Stimulated activated CD8-positive, alpha-beta memory T cell treated with anti-CD3 and anti-CD28 coated beads, Interleukin-15, amount 100 ng/mL, for 4 hours (primary cell): ENCODE results near the gene SDSL.

ENCODE experiments used
- DNase-seq, 2 donors: peaks; one replicate each; pipeline ENCODE4 v3.0.0-alpha.2; 2020; ENCODE audit warnings: low read depth in 2 of 2

SDSL gene

DNA sequence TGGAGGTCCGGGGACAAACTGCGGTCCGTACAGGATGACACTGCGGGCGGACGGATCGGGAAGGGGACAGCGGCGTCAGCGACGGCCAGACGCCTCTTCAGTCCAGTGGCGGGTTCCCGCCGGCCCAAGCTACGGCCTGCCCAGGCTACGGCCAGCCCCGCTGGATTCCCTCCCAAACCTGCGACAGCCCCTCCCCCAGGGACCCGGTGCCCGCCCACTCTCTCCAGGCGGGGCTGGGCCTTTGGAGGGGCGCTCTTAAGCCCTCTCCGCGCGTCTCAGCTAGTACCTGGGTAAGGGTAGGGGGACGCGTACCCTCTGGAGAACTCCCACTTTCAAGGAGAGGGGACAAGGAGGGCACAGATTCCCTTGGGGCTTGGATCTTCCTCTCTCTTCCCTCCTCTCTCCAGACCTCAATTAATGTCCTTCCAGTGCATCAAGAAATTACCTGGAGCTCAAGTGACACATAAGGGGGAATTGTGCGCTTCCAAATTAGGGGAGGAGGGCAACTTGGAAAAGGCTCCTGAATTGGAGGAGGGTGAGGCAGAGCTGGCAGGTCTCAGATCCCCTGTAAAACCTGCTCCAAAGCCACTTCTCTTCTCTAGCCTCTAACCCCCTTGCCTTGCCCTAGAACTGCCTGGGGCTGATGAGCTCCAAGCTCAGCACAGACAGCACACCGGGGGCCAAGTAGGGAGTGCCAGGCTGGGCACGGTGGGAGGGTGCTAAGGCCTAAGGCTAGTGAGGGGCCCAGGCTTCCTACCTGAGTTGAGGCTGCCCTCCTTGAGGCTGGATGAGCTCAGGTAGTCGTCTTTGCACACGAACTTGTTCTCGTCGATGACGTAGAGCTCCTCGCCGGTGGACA is 46.4 kb downstream of the SDSL start:
- no peak for DNase-seq

DNA sequence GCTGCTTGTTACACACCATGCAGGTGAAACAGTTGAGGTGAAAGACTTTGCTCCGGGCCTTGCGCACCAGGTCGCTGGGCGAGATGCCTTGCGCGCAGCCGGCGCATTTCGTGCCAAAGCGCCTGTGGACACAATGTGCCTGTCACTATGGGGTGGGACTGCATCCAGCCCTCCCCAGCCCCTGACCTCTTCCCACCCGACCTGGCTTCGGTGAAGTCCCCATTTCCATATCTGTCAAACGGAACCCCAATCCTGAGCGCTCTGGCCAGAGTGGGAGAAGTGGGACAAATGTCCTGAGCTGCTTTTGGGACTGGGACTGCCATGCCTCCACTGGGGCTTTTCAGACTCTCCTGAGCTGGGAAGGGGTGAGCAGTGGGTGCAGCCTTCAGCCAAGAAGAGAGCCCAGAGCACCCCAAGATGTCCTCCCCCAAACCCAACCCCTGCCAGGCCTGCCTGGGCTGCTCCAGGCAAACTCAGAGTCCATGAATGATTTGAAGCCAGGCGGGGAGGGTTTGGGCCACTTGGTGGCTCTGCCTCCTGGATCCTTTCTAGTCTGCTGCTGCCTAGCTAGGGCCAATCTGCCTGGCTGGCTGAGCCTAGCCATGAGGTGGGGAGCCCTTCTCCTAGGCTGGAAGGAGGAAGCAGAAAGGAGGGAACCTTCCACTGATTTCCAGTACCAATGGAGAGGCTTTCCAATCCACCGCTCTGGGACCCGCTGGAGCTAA is 47.2 kb downstream of the SDSL start:
- DNase-seq = no peak

DNA sequence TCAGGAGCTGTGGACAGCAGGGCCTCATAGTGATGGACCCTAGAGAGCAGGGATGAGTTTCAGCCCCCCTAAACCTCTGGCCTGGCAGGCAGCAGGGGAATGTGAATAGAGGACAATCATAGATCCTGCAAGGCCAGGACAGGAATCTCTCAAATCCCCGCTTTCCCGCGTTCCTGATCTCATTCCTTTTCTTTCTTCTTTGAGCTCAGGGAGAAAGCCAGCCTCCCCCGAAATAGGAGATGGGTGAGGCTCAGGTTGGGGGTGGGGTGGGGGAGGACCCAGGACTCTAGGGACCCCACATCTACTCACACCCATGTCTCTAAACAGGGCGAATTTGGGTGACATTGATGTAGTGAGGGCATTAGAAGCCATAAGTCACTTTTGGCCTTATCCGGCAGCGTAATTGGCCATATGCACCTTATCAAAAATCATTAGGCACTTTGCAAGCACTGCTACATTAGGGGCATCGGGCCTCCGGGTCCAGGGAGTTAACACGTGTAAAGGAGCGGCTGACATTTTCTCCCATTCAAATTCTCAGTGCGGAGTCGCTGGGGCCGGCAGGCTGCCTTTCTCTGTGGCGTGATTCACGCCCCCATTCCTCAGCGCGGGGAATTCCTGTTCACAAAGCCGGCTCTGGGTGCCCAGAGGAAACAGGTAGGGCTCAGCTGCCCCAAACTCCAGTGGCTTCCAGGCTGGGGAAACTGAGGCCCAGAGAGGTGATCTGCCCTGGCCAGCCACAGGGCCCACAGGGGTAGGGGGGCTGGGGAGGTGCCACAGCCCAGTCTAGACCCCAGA is 48.0 kb downstream of the SDSL start:
- no peak for DNase-seq

DNA sequence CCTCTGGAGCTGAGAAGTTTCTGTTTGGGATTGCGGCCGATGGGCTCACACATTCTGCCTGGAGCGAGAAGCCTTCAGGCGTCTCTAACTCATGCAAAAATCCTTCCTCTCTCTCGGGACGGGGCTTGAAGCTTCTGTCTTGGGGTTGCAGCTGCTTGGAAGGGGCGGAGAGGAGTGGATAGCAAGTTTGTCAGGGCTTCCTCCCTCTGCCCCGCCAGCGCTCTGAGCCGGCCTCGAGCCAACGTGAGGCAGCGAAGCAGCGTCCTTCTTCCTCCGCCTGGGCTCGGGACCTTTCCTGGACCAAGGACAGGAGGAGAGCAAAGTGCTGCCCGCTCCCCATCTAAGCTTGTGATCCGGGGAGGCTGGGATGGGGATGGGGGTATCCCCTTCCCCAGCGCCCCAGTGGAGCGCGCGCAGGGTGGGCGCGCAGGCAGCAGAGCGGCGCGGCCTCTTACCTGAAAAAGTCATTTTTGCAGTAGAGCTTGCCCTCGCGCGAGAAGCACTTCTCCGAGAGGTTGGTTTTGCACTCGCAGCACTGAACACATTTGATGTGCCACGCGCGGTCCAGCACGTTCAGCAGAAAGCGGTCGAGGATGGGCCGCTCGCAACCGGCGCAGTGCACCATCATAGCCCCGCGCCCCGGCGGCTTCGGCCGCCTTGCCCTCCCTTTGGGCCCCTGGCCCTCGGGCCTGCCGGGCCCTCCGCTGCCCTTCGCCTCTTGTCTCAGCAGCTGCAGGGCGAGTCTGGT is 48.9 kb downstream of the SDSL start:
- DNase-seq = no peak

DNA sequence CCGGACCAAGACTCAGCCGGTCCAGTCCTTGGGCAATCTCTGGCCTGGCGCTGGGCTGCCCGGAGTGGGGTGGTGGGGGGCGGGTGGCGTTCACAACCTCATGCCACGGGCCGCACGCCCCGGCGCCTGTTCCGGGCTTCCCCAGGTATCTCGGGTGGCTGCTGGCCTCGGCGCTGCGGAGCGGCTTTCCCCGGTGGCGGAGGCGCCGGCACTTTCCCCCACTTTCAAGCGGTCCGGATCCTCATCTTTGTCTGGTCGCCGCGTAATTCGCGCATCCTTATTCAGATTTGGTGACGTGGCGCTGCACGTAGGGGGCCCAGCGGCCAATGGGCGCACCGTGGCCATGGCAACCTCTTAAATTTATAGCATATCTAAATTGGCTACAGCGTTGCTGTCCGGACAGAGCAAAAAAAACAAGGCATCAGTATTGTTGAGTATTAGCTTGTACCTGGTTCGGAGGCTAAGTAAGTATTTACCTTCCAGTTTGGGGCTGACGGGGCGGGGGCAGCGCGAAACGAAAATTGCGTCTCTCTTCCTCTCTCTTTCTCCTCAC is 49.5 kb downstream of the SDSL start, which contains the start of gene LHX5:
Gene LHX5 (minus strand): TSS at position 253 of the 553 bp plus-strand sequence. CDS start 373 bp downstream, outside the sequence.
- DNase-seq = no peak

DNA sequence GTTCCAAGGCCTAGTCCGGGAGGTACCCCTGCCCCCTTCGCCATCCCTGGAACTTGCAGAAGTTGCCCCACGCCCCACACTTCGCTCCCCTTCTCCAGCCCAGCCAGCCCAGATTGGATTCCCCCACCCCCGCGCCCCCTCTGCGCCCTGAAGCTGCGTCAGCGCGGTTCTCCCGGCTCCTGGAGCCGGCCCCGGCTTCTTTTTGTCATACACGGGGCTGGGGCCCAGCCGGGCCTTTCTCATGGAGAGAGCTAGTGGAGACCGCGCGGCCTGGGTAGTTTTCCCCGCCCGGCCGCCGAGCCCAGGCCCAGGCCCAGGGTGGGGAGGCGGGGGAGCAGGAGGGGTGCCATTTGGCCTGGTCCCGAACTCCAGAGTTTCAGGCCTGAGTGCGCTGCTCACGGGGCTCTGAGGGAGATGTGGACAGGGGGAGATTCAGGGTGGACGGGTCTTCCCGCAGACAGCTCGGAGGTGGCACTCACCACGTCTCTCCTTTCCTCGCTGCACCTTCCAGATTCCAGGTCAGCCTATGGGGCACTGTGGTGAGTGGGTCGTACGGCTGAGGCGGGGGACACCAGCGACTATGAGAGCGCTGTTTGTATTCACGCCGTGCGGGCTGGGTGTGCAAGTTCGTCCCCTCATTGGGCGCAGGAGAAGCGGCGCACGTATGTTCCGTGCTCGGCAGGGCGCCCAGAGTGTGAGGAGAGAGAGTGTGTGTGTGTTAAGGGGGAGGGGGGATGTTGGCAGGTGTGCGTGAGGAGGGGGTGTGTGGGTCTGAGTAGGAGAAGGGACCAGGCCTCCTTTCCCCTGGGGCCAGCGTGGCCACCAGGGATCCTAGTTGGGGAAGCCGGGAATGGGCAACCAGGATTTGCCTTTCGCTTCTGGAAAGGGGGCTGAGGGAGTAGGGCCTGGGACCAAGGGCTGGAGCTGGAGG is 50.3 kb downstream of the SDSL start:
- DNase-seq = no peak

DNA sequence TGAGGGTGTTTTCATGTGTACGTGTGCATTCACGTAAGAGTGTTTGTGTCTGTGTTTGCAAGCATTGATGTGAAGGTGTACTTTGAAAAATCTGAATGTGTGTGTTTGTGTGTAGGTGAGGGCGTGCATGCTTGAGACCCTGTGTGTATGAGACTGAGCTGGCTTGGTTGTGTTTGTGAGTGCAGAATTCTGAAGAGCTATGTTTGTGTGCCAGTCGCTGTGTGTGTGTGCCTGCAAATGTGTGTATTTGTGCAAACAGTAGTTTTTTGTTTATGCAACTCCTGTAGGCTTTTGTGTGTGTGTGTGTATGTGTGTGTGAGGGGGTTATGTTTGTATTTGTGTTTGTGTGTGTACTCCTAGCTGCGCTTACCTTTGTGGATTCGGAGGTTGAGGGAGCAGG is 51.2 kb downstream of the SDSL start:
- DNase-seq = no peak

DNA sequence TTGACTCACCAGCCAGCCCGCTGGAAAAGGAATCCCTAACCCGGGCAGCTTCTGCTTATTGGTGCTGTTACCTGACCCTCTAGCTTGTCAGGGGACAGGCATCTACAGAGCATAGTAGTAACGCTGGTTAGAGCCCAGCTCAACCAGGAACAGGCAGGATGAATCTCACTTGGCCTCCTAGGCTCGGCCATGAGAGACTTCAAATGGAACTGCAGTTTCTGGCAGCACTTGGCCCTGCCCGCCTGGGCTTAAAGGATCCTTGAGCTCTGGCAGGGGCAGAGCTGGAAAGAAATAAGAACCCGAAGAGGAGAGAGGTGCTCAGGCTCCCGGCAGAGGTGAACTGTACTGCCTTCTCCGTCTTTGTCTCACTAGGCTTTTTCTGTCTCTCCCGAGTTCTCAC is 51.8 kb downstream of the SDSL start:
- DNase-seq = no peak

DNA sequence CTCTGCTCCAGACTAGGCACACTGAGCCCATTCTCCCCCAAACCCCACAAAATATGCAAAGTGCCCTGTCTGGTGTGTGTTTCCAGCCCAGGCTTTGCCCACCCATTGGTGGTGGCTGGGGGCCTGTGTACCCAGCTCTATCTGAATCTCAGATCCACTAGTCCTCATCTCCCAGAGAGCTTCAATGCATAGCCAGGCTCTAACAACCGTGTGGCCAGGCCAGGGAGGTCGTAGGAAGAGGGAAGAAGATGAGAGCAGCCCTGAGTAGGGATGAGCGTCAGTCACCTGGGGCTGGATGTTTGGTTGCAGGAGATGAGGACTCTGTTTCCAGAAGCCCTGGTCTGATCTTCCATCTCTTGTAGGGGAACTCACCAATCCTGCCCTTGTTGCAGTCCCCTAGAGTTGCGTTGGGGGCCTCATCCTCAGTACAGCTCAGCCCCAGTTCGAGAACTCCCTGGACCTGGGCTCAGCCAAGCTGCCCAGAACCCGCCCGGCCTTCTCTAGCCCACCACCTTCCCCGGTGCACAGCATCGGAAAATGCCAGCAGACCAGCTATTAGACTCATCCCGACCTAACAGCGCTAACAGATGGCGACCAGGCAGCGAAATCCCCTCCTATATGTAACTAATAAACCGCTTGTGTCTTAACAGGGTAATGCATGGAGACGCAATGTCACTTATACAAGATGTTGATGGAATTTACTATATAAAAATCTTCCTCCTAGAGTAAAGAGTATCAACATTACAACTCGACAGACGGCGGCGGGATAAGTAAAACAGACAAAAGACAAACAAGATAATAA is 52.7 kb downstream of the SDSL start:
- DNase-seq = no peak

DNA sequence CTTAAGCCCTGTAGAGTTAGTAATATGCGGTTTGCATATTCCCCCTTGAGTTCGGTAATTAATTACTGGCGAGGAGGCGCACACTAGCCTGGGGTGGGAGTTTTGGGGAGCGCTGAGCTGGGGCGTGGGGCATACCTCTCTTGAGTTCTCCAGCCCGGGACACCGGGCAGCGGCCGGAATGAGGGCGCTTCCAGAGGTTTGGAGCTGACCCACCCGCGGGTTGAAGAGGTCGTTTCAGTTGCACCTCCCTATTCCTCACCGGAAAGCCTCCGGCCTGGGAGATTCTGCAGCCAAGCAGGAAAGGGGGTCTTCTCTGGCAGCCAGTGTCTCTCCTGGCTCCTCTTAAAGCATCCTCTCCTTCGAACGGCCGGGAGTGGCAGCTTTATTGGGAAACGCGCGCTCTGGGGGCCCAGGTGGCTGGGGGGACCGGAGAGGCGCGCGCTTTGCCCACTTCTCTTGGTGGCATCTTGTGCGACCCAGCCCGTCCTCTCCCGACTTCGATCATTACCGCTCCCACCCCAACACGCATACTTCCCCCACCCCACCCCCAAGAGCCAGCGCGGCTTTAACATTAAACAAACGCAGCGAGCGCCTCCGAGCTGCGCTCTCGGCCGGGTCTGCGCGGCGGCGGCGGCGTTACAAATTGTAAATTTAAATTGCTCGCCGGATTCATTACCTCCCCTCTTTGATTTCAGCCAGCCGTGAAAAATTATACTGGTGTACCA is 53.4 kb downstream of the SDSL start:
- DNase-seq = no peak

DNA sequence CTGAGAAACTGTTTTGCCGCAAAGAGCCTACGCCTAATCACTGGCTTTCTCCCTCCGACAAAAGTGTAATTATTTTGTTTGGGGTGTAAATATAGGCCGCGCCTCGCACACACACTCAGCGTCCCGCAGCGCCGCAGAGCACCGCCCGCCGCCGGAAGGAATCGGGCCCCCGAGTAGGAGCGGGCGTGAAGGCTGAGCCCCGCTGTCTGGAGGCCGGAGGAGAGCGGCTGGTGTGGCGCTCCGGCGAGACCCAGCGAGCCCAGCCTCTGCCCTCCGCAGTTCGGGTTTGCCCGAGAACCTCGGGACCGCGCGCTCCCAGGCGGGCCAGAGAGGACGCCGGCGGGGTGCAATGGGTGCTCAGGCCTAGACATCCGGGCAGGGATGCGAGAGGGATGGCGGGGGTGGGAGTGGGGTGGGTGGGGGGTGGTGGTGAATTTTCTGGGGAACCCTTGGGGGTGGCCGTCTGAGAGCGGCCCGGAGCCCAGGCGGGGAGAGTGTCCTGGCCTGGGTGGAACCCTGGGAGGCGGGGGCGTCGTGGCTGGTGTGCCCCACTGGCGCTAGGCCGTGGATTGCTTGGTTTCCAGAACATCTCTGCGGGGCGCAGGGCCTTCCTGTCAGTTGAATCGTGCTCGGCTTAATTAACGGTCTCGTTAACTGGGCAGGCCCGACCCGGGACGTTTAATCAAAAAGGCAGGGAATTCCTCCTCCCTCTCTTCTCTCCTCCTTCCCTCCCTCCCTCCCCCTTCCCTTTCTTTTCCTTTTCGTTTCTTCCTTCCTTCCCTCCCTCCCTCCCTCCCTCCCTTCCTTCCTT is 54.2 kb downstream of the SDSL start:
- no peak for DNase-seq

DNA sequence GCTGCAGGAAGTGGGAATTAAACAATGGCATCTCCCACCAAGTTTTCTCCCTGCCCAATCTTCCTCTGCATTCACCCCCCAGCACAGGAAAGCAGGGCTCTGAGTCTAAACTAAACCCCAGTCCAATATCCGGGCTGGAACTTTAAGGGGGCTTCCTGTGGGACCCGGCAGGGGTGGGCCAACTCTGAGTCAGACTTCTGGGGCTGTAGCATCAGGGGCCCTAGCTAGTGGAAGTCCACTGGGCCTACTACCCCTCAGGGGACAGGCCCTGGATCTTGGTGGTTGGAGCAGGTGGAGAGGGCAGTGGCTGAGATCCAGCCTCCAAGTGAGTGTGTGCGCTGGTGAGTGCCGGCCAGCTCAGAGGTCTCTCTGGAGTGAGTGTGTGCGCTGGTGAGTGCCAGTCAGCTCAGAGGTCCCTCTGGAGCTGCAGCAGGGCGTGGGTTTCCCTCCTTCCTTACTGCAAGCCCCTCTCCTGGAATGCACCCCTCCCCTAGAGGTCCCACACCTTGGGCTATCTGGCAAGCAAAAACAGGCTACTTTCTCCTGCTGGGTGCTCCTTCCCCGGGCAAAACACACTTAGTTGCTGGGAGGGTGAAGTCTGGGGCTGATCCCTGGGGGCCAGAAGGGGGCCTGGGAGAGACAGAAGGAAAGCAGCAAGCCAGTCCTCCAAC is 55.1 kb downstream of the SDSL start:
- DNase-seq = no peak

DNA sequence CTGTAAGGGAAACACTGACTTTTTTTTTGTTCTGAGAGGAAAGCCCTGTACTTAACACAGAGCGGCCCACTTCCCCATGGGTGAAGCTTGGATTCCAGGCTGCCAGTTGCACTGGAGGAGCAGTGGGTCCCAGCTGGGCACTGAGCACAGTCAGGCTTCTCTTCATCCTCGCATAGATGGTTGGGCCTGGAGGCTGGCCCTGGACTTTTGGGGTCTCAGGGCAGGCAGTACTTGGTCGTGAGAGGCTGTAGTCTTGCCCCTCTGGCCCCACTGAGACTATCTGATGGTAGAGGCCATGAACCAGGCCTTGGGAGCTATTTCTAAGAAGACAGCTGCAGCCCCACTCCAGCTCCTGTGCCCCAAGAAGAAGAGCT is 55.6 kb downstream of the SDSL start:
- no peak for DNase-seq

DNA sequence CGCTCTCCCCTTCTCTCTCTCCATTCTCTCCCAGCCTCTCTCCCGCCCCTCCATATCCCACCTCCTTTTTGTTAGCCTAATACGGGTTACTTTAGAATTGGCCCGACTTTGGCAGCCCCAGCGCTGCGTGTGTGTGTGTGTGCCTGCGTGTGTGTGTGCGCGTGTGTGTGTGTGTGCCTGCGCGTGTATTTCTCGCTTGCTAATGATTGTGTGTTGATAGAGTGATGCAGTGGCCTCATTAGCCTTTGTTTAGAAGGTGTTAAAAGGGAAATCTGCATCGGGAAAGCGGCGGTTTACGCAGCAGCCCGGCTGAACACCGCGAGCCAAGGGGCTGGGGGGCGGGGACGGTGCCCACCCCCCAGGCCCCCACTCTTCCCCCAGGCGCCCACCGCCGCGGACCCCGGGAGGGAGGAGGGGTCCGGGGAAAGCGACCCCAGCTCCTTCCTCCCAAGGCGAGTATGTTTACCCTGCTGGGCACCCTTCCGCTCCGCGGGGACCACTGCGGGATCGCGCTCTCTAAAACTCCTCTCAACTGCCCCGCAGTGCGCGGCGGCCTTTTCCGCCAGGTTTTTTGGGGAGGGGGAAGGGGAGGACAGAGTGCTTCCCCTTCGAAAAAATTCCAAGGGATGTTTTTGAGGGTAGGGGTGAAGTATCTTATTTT is 56.3 kb downstream of the SDSL start:
- DNase-seq = no peak

DNA sequence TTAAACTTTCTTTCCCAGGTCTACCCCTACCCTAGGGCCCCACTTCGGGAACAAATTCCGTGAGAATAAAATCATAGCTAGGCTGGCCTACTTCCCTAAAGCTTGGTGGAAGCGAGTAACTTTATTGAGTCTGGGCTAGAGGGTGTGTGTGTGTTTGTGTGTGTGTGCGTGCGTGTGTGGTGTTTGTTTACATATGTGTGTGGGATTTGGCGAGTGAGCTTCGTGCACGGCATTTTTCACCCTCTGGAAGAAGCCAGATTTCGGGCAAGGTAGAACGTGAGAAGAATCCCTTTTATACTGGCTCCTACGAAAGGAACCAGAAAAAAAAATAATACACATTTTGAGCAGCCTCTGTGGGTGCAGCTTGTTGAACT is 57.0 kb downstream of the SDSL start:
- no peak for DNase-seq

DNA sequence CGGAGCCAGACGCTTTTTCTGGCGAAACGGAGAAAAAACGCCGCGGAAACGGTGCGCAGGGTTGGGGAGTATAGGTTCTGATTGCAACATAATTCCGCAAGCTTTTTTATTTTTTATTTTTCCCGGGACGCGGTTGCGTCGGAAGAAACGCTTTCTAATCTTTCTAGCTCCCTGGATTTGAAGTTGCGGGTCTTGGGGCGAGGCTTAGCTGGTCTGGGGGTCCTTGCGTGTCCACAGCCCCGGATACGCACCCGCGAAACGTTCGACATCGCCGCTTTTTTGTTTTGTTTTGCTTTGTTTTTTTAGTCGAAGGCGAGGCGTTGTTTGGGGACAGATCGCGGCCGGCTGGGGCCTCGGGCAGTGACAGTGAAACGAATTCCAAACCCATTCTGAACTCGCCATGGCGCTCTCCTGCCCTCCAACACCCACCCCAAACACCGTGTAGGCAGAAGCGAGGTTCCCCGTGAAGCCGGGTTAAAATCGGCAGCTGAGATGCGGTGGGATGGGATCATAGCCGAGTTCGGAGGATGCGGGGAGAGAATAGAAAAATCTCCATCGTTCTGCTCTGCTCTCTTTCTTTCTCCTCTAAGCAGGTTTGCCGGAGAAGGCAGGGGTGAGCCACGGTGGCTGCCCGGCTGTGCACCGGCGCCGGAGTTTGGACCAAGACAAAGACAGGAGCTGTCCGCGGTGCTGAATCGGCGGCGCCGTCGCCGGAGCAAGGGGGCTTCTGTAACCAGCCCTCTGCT is 57.6 kb downstream of the SDSL start:
- no peak for DNase-seq
